Stimulated activated naive CD4-positive, alpha-beta T cell treated with Interleukin-2 at 50 U/mL for 16 hours (primary cell): ENCODE results near the gene AMBRA1.

Source experiments
- DNase-seq: peaks from one replicate; lab custom pipeline; 2025; lab: John Stamatoyannopoulos, UW

The AMBRA1 gene

DNA sequence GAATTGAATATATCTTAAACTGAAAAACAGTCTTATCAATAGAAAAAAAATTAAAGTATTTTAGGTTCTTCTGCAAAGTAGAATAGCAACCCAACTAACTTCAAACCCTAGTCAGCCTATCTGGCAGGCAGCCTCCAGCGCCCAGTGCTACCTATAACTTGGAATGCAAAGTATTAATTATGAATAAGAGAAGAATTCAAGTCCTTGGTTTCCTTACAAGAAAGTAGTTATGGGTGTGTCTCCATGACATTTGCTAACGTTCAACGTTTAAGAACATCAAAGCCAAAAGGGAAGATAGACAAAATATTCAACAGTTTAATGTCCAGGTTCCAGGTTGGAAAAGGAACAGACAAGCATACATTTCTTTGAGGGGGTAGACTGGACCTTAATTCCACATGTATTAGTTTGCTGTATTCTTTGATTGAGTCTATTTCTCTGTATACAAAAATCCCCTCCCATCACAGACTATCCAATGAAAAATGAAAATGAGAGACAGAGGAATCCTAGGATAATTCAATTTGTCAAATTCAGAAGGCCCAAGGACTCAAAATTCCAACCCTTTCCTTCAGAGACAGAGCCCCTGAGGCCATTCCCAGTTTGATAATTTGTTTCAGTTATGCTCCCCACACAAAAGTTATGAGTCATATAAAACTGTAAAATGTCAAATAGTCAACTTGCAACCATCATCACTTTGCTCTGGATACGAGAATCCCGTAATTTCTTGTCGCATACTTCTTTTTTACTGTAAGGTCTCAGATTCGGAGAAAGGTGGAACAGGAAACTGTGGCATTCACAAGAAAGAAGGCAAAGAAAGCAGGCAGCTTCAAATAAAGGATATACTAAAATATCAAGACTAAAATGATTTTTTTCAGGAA, 118.5 kb downstream of the AMBRA1 start:
- DNase-seq = no peak

- no peak for DNase-seq
These were observed 121.2 kb downstream of the AMBRA1 start for GRCh38 chr11:46472662-46472994.

DNA sequence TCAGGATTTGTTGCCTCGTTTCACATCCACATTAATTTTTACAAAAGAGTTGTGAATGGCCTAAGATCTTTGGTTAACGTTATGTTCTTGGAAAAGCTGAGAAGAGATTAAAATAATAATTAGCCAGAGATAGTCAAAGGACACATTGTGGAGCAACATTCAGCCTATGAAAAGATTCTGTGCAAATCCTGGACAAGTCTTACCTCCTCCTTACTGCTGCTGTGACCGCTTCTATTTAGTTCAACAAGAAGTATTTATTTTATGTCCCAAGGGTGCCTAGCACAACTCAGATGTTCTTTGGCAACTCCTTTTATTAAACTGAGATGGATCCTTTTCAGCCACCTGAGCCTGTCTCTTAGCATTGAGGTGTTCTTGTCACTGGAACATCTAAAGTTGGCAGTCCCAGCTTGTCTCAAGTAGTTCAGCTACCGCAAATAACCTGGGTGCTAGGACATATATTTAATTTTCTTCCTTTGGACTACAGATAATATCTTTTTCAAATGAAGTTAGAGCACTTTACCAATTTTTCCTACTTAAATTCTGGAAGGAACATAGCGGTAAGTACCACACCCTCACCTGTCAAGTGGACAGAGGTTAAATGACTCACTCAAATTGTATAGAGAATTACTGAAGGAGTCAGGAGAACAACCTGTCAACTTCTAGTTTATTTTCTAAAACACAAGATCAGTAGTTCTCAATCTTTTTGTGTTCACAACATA, 121.7 kb downstream of the AMBRA1 start:
- DNase-seq = no peak

DNA sequence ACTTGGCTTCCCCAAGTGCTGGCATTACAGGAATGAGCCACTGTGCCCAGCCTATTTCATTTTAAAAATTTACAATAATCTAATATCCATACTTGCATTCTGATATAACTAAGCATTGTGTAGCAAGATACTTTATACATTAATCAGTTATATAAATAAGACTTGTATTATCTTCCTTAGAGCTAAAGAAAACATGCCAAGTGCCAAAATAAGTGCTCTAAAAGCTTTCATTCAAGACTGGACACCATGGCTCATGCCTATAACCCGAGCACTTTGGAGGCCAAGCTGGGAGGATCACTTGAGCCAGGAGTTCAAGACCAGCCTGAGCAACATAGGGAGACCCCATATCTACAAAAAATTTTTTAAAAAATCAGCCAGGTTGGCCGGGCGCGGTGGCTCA, 123.9 kb downstream of the AMBRA1 start:
- no peak for DNase-seq

- DNase-seq = no peak
These were observed 128.1 kb downstream of the AMBRA1 start for GRCh38 chr11:46465683-46466082.

GRCh38 chr11:46463701-46464421, 130.0 kb downstream of the AMBRA1 start:
- no peak for DNase-seq

DNA sequence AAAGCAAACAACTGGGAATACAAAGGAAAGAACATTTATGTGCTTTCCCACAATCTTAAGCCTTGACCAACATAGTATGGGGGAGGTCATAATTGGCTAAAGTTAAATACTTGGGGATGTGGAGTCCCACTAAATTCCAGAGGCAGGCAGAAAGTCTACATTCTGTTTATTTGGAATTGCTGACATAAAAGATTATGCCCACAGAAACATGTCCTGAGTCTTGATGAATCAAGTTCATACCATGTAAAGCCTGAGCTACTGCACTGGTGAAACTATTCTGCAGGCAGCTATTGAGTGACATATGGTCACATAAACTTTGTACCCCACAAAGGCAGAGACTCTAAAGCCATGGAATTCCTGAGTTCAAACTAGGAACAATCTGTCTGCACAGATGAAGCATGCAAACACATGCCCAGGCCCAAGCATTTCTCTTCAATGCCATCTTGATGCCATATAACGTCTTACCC, 132.3 kb downstream of the AMBRA1 start:
- no peak for DNase-seq

- no peak for DNase-seq
These were observed 135.3 kb downstream of the AMBRA1 start for GRCh38 chr11:46458491-46458890.

GRCh38 chr11:46457659-46458424, 136.0 kb downstream of the AMBRA1 start:
- DNase-seq = no peak

- DNase-seq = no peak
These were observed 136.8 kb downstream of the AMBRA1 start for GRCh38 chr11:46457021-46457420.

- no peak for DNase-seq
These were observed 137.4 kb downstream of the AMBRA1 start for GRCh38 chr11:46456269-46457001.

DNA sequence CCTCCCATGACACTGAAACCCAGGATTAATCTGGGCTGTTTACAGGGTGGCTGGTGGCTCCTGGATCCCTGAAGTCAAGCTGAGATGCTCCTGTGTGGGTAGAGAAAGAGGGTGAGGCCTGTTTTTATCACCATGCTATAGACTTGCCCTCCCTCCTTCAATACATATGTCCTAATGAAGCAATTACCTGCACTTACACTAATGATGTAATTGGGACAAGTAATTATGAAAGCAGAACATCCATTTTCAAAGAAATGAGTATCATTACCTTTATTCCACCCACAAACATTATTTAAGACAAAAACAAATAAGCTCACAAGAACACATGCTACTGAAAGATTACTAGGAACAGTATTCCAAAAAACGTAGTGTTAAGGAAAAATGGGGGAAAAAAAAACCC, 138.0 kb downstream of the AMBRA1 start:
- no peak for DNase-seq

- DNase-seq = no peak
These were observed 140.8 kb downstream of the AMBRA1 start for GRCh38 chr11:46452918-46453517.

GRCh38 chr11:46451759-46452158, 142.1 kb downstream of the AMBRA1 start:
- DNase-seq = no peak

GRCh38 chr11:46450846-46451477, 142.9 kb downstream of the AMBRA1 start:
- no peak for DNase-seq

GRCh38 chr11:46447544-46447943, 146.3 kb downstream of the AMBRA1 start:
- no peak for DNase-seq

- no peak for DNase-seq
These were observed 147.7 kb downstream of the AMBRA1 start for GRCh38 chr11:46445920-46446771.

GRCh38 chr11:46445192-46445919, 148.5 kb downstream of the AMBRA1 start:
- no peak for DNase-seq

GRCh38 chr11:46444305-46444704, 149.5 kb downstream of the AMBRA1 start:
- no peak for DNase-seq
